NCI-H748 (cell line): ENCODE data around the gene ODAD3.
"Not testable (repeated sequence)": the region's sequence is repeated elsewhere in the genome, so short reads cannot be mapped to it uniquely, and the experiment has no call there.

Source experiments
- DNase-seq: peaks from one replicate; lab custom pipeline; 2025; ENCODE audit not compliant: unreplicated experiment; lab: John Stamatoyannopoulos, UW

The ODAD3 gene

GRCh38 chr19:11460207-11460606, 25.3 kb upstream of the ODAD3 start:
- DNase-seq = no peak

- not testable (repeated sequence) for DNase-seq
Measured at GRCh38 chr19:11458912-11459311, 24.0 kb upstream of the ODAD3 start.

GRCh38 chr19:11458236-11458900, 23.4 kb upstream of the ODAD3 start:
- no peak for DNase-seq

GRCh38 chr19:11457831-11458230, 22.9 kb upstream of the ODAD3 start:
- no peak for DNase-seq

GRCh38 chr19:11457115-11457514, 22.2 kb upstream of the ODAD3 start:
- DNase-seq = no peak

GRCh38 chr19:11456659-11457058, 21.7 kb upstream of the ODAD3 start:
- no peak for DNase-seq

GRCh38 chr19:11455233-11455554, 20.3 kb upstream of the ODAD3 start:
- not testable (repeated sequence) for DNase-seq

- DNase-seq = no peak
Measured at GRCh38 chr19:11453468-11454341, 18.8 kb upstream of the ODAD3 start.

- no peak for DNase-seq
Measured at GRCh38 chr19:11452620-11453310, 17.8 kb upstream of the ODAD3 start.

GRCh38 chr19:11451871-11452619, 17.1 kb upstream of the ODAD3 start:
- DNase-seq = no peak

GRCh38 chr19:11451327-11451870, 16.5 kb upstream of the ODAD3 start:
- DNase-seq = no peak

GRCh38 chr19:11450570-11451326, 15.8 kb upstream of the ODAD3 start:
- no peak for DNase-seq

- no peak for DNase-seq
Measured at GRCh38 chr19:11448923-11449554, 14.1 kb upstream of the ODAD3 start.

GRCh38 chr19:11448410-11448809, 13.5 kb upstream of the ODAD3 start:
- DNase-seq = no peak

- no peak for DNase-seq
Measured at GRCh38 chr19:11447347-11448262, 12.7 kb upstream of the ODAD3 start.

GRCh38 chr19:11446652-11447301, 11.9 kb upstream of the ODAD3 start:
- peak; percentile 15 for DNase-seq

GRCh38 chr19:11446271-11446651, 11.3 kb upstream of the ODAD3 start:
- DNase-seq = no peak

GRCh38 chr19:11445141-11445540, 10.2 kb upstream of the ODAD3 start:
- no peak for DNase-seq
